Activated CD8-positive, alpha-beta memory T cell treated with anti-CD3 and anti-CD28 coated beads, Interleukin-2, amount 50 U/mL, for 4 hours (primary cell): ENCODE measurements around the gene SDE2.
"Not testable (repeated sequence)": the region's sequence is repeated elsewhere in the genome, so short reads cannot be mapped to it uniquely, and the experiment has no call there.

Experiments
- DNase-seq: peaks from one replicate; pipeline ENCODE4 v3.0.0-alpha.2; 2020

SDE2 gene

DNA sequence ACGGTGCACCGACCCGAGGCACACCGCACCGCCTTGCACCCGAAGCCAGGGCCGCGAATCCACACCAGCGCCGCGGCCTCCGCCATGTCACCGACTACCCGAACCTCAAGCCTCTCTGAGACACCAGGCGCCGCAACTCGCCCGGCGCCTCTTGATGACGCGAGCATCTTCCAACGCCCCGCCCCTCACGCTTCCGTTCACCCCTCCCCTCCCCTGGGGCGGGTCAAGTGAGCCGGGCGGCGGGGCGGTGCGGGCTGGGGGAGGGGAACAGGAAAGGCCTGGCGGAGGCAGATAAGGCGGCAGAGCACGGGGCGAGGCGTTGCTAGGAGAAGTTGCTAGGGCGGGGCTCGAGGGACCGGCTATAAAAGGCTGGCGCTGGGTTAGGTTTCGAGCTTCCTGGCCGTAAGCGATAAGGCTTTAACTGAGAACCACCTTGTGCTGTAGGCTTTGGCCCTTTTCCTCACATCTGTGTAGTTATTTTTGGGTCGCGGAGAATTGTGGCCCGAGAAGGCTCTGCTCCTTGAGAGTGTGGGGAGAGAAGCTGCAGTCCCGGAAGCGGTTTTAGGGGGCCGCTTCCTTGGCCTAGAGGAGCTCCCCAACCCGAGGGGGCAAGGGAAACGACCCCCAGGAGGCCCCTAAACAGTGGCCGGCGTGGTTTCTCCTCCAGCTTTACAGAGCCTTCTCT lies at the start of gene SDE2:
Gene SDE2 (minus strand): TSS at position 117 of the 685 bp plus-strand sequence. CDS start 31 bp downstream, at position 86.
- peak; percentile 100 for DNase-seq

DNA sequence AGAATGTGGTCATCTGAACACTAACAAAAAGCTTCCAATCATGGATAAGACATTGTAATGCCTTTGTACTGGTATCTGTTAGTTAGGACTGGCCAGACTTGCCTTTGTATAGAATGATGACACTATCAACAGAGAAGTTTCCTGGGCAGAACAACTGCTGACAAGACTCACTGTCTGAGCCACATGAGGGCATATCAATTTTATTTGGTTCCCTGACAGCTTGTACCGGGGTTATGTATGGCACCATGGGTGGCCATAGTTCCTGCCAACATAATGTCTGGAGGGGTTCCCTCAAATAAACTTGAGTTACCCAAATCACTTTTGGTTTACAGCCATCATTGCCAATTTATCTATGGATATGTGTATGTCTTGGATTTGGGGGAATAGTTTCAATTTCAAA lies 49.7 kb upstream of the SDE2 start:
- DNase-seq = no peak

DNA sequence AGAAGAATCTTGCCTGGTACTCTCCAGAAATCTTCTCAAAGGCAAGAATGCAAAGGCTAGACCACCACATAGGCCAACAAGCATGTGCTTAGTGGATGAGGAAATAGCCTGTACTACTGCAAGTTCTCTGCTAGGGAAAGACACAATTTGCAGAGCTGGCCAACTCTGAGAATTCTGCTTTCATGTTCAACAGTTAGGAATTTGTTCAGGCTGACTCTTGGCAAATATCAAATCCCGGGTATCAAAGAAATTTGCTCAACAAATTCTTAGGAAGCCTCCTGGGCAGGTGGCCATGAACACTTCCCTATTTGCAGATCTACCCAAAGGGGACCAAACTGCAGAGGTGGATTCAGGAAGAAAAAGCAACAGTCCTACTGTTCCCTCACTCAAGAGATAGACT lies 48.4 kb upstream of the SDE2 start:
- no peak for DNase-seq

DNA sequence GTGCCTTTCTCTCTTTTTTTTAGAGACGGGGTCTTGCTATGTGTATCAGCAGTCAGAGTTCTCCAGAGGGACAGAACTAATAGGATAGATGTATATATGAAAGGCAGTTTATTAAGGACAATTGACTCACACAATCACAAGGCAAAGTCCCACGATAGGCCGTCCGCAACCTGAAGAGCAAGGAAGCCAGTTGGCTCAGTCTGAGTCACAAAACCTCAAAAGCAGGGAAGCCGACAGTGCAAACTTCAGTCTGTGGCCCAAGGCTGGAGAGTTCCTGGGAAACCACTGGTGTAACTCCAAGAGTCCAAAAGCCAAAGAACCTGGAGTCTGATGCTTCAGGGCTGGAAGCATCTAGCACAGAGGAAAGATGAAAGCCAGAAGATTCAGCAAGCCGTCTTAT lies 47.1 kb upstream of the SDE2 start:
- no peak for DNase-seq

DNA sequence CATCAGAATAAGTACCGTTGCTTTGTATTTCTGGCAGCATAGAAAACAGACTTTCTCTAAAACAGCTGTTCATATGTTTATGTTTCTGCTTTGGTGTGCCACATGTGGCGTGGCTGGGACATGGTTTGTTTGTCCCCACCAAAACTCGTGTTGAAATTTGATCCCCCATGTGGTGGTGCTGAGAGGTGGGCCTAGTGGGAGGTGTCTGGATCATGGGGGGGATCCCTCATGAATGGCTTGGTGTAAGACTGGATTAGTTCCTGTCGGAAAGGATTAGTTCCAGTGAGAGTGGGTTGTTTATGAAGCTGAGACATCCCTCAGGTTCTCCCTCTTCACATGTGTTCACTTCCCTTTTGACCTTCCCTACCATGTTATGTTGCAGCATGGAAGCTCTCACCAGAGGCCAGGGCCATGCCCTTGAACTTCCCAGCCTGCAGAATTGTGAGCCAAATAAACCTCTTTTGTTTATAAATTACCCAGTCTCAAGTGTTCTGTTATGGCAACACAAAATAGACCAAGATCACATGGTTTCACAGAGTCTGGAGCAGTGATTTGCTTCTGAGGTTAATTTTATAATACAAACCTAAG lies 45.5 kb upstream of the SDE2 start:
- no peak for DNase-seq

DNA sequence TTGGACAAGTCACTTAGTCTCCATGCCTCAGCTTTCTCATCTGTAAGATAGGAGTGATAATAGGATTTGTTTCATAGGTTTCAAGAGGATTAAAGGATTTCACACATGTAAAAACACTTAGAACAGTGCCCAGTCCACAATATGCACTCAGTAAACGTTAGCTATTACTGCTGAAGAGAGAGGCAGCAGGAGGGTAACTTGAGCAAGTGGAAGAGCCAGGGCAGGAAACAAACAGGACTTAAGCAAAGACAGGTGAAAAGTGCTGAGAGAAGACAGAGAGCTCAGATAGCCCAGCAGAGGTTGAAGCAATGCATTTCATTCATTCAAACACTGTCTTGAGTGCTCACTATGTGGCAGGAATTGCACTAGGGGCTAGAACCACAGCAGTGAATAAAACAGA lies 42.3 kb upstream of the SDE2 start:
- DNase-seq = no peak

DNA sequence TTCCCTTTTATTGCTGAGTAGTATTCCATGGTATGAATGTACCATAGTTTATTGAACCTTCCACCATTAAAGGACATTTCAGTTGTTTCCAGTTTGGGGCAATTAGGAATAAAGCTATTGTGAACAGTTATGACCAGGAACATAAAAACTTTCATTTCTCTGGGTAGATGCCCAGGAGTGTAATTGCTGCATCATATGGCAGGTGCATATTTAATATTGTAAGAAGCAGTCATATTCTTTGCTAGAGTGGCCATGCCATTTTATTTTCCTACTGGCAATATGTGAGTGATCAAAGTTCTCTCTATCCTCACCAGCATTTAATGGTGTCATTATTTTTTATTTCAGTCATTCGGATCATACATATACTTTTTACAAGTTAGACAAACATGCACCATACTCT lies 39.5 kb upstream of the SDE2 start:
- no peak for DNase-seq

DNA sequence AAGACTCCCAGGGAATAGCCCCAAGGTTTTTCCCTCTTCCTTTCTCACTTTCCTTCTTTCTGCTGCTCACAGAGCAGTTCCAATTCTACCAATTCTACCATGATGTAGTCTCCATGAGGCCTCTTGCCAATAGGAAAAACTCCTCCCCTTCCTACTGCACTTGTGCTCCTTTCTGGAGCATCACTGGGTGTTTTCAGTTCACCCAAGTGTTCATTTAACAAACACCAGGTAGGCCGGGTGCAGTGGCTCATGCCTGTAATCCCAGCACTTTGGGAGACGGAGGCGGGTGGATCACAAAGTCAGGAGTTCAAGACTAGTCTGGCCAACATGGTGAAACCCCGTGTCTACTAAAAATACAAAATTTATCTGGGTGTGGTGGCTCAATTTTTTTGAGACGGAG lies 36.8 kb upstream of the SDE2 start:
- no peak for DNase-seq

DNA sequence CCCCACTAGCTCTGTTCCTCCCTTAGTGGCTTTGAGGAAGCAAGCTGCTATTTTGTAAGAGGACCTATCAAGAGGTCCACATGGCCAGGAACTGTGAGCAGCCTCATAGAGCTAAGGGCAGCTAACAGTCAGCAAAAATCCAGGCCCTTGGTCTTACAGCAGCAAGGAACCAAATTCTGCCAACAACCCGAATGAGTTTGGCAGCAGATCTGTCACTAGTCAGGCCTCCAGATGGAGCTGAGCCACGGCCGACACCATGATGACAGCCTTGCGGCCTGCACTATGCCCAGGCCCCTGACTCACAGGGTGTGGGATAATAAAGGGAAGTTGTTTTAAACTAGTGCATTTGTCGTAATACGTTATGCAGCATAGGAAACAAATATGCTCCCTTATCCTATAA lies 35.3 kb upstream of the SDE2 start:
- DNase-seq = no peak

DNA sequence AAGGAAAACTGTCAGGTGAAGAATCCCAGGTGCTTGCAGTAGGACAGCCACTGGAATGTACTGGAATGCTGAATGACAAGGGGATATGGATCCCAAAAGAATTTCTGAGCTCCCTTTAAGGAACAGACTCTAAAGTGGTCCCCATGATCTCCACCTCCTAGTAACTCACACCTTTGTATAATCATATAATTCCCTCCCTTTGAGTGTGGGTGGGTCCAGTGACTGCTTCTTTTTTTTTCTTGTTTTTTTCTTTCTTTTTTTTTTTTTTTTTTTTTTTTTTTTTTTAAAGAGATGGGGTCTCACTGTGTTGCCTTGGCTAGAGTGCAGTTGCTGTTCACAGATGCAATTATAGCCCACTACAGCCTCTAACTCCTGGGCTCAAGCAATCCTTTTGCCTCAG lies 34.8 kb upstream of the SDE2 start:
- DNase-seq = no peak

DNA sequence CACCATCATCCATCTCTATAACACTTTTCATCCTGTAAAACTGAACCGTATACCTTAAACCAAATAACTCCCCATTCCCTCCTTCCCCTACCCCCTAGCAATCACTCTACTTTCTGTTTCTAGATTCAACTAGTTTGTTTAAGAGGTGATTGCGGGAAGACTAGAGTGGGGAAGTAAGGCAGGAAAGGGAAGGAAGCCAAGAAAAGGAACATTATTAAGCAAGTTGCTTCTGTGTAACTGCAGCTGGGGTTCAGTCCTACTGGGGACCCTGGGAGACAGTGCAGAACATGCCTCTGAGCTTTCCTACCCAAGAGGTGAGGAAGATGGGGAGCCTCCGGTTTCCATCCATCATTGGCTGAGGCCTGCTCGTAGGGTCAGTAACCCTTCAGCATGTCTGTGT lies 34.4 kb upstream of the SDE2 start:
- DNase-seq = no peak

DNA sequence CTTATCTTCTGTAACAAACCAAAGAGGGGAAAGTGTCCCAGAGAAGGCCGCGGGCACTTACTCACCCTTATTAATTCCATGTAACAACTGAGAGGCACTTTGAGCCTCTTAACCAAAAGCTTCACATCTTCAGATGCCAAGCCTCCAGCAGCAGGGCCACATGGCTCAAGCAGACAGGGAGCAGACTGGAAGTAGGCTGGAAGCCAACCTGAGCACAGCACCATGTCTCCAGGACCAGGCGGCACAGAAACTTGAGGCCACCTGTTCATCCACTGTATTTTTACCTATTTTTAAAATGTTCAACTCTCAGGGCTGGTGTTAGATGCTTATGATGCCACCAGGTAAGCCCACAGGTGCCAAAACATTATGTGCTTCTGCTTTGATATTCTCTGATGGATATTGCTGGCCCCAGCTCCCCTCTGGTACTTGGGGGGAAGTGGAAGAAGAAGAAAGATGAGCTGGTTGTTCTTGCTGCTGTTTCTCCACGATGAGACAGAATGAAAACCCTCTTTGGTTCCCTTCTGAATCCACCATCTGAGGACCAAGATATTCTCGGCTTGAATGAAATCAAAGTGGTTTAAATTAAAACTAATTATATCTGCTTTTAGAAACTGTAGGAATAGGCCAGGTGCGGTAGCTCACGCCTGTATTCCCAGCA lies 30.6 kb upstream of the SDE2 start:
- no peak for DNase-seq

DNA sequence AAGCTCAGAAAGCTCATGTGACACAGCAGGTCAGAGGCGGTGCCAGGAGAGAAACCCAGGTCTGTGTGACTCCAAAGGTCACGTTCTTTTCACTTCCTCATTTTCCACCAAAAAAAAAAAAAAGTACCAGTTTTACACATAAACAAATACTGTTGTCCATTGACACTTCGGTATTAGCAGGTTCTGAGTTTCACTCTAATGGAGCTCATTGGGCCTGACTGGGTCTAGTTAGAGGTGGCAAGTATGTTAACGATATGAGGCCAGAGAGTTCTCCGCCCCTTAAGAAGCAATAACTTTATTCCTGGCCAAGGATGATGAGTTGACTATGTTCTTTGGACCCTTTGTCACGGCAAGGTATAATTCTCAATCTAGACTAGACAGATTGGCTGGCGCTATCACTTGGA lies 30.0 kb upstream of the SDE2 start:
- no peak for DNase-seq

DNA sequence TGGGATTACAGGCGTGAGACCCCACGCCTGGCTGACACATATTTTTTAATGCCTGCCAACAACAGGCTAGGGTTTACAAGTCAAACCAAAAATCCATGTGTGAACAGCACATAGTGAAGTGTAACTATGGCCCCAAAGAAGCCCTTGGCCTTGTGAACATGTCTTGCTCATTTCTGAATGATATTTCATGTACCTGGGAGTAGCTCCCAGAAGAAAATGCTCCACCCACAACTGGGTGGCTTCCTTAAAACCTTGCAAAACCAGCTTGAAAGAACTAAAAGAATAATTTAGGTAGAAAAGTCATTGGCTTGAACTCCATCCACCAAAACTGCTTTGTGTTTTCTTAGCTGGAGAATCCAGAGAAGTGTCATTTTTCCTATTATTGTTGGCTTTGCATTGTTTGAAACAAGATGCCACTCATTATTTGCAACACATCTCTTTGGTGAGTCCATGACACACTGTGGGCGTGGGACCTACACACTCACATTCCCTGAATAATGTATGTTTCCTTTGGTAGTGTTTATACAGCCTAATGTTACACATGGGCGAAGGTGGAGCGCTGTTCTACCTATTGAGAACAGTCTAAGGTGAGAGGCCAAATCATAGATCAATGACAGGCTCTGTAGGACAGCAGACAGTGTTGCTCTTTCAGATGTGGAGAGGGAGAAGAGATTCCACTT lies 28.5 kb upstream of the SDE2 start:
- DNase-seq = no peak

DNA sequence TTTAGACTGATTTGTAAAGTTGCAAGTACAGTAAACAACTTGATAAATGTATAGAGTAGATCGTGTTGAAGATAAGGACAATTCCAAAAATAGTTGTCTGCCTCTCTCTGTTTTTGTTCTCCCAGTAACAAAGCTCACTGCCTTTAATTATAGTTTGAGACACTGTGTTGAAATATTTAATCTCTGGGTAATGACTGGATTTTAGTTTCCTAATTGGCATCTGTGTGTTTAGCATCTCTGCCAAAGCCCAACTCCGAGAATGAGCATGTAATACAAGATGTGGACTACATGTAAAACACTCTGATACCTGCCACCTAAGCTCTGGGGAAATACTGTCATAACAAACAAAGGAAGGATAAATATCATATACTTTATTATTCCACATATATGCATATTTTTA lies 27.7 kb upstream of the SDE2 start:
- DNase-seq = no peak

DNA sequence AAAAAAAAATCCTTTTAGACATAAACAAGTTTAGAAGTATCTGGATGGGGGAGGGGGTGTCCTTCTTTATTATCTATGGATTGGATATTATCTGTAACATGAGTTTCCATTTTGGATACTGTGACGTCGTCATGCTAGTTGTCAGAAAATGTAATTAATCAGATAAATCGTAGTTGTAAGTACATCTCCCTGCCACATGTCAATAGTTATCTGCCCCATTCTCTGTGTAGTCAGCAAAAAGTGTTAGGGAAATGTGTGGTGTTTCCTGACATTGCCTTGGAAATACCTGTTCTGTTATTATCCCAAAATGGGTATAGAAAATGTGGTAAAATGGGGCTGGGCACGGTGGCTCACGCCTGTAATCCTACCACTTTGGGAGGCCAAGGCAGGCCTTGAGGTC lies 24.6 kb upstream of the SDE2 start:
- DNase-seq = no peak

DNA sequence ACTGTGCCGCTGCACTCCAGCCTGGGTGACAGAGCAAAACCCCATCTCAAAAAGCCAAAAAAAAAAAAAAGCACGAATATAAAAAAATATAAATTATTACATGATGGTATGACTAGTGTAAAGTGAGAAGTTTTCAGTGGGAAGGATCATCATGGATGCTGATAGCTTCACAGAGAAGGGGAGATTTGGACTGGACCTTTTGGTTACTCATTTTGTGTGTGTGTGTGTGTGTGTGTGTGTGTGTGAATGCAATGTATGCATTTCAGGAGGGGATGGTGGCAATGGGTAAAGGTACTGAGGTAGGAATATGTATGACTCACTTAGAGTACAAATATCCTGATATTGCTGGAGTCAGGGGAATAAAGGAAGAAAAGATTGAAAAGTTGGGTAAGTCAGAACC lies 22.7 kb upstream of the SDE2 start:
- DNase-seq = no peak

DNA sequence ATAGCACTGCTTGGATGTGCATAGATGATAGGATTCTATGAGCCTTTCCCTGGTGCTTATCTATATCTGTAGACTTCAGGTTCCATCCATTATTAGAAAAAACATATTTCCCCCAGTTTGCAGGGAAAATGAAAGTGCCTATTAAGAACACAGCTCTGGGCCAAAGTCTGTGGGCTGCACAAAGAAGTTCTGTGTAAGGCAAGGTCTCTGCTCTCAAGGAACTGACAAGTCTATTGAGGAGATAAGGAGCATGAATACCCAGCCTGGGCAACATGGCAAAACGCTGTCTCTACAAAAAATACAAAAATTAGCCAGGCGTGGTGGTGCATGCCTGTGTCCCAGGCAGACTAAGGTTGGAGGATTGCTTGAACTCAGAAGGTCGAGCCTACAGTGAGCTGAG lies 22.3 kb upstream of the SDE2 start:
- no peak for DNase-seq

DNA sequence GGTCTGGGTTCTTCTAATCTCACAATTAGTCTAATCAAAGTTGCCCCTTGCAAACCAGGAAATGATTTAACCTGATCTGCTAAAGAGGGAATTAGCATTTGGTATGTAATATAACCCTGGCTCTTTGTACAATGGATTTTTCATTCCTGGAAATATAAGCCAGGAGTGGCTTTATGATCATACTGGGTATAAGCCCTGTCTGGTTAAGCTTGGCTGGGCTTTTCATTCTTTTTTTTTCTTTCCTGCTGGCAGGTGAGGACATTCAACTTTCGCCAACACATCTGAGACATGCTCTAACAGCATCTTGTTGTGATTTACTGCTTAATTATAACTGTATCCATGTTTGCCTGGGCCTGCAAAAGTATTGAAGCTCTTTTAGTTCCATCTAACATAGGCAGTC lies 20.4 kb upstream of the SDE2 start:
- DNase-seq = no peak

DNA sequence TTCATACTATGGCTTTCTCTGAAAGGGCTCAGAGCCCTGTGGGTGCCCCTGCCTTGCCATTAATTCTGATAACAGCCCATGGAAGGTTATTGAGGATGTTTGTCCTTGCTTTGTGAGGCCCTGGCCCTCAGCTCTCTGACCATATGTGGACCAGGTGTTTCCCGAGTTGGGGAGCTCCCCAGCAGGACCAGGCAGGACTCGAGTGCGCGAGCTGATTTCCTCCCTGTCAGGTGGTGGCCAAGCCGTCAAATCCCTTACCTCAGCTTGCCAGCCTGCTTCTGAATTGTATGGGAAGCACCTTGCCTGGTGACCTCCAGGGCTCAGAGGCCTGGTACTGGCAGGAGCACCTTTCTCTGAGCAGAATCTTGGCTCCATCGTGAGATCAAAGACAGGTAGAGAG lies 17.9 kb upstream of the SDE2 start:
- no peak for DNase-seq

DNA sequence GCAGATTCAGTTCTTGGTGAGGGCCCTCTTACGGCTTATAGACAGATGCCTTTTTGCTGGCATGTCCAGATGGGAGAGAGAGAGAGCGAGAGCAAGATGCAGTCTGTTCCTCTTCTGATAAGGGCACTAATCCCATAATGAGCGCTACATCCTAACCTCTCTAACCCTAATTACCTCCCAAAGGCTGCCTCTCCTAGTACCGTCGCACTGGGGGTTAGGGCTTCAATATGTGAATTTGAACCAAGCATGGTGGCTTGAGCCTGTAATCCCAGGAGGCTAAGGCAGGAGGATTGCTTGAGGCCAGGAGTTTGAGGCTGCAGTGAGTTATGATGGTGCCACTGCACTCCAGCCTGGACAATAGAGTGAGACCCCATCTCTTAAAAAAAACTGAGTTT lies 10.5 kb upstream of the SDE2 start:
- no peak for DNase-seq

DNA sequence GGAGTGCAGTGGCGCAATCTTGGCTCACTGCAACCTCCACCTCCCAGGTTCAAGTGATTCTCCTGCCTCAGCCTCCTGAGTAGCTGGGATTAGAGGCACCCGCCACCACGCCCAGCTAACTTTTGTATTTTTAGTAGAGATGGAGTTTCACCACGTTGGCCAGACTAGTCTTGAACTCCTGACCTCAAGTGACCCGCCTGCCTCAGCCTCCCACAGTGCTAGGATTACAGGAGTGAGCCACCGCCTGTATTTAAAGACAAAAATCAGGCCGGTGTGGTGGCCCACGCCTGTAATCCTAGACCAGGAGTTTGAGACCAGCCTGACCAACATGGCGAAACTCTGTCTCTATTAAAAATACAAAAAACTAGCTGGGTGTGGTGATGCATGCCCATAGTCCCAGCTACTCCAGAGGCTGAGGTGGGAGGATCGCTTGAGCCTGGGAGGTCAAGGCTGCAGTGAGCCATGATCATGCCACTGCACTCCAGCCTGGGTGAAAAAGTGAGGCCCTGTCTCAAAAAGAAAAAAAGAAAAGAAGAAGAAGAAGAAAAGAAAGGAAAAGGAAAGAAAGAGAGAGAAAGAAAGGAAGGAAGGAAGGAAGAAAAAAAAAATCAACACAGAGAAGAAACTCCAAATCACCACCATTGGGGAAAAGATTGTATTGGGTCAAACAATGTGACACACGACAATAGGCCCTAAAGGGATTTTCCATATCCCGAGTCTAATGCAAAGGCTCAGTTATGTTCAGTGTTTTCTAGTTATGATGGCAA lies 8.2 kb upstream of the SDE2 start:
- DNase-seq = not testable (repeated sequence)

DNA sequence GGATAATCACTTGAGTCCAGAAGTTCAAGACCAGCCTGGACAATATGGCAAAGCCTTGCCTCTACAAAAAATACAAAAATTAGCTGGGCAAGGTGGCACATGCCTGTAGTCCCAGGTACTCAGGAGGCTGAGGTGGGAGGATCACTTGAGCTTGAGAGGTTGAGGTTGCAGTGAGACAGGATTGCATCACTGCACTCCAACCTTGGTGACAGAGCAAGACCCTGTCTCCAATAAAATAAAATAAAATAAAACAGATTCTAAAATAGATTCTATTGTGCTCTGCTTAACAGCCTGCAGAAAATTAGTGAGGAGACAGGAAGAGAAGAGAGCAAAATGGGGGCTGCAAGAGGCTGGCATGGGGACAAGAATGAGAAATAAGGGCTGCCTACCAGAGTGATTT lies 7.5 kb upstream of the SDE2 start:
- DNase-seq = no peak
